ENCODE data around the gene CORO2A.

DNA sequence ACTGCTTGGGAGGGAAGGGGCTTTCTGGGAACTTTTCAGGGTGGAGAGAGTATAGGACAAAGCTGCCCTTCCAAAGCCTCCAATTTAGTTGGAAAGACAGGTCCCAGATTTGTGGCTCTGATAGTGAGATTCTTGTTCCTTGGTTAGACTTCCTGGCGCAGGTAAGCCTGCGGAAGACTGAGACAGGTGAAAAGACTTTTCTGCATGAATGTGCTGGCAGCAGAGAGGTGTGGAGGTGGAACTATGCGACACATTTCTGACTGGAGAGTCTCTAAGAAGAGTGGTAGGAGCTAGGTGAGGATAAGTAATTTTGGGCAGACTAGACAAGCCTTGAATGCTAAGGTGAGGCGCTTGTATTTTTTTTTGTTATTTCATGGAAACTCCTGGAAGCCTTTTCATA lies 106.0 kb downstream of the CORO2A start:
- TF ChIP-seq POLR2A (IDR thresholded peaks at IDR 0.05) (no peak), CTCF (IDR thresholded peaks at IDR 0.05) (no peak), POLR2AphosphoS5 (IDR thresholded peaks at IDR 0.05) (no peak)
